ENCODE measurements around the gene ZNF514. TPM values are rescaled to one million over a fixed set of nuclear protein-coding genes. Genes with fewer than 3 reads are reported as not detected.

ZNF514 gene
- total and polyA plus RNA-seq, 2 of the 8 experiments (the other 6 are each of a cell fraction or from before 2014, with no cell fraction given), result 5.3 to 13.3 TPM

DNA sequence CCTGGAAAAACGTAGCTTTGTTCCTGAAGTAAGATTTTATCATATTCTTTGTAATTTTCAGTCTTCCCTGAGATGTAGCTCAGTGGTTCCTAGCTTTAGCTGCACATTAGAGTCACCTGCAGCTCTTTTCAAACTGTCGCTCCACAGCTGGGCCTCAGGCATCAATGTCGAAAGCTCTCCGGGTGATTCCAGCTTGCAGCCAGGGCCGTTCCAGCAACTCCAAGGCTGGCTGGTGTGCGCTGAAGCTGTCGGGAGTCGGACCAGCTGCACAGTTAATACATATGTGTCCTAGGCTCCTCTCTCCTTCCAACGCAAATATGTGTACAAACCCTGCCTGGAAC is 5.4 kb upstream of the ZNF514 start:
- H4K5ac ChIP-seq (ENCODE audit: insufficient read length, low read depth, low read length), result peak overlapping the region; percentile 70
- WGBS, 2 experiments (ENCODE audit: extremely low coverage in 1 of 2, insufficient coverage in 1 of 2, insufficient read length in 1 of 2, insufficient replicate concordance in 2 of 2, low coverage in 1 of 2, low lambda C conversion rate in 2 of 2, missing lambda C conversion rate in 1 of 2), result 7% methylated on average over 9 of the region's 9 CpGs; no CpG with 5 or more reads in 1 of the 2 experiments
- peaks cover 0 to 3% of the 10 kb centered on the region in 2 experiments; a peak in 1 of 4 replicates for H3K79me2 ChIP-seq (ENCODE audit: control insufficient read depth in 1 of 2, insufficient read depth in 2 of 2, low read length in 2 of 2)
- H2BK120ac ChIP-seq (replicated peaks; ENCODE audit: low read depth, low read length), result no peak overlapping the region
- no peak overlapping the region for H2AK5ac ChIP-seq (ENCODE audit: low read depth, low read length)
- H3K14ac ChIP-seq (ENCODE audit: insufficient read length), result no peak overlapping the region
- no peaks in the 10 kb centered on the region for H3K36me3 ChIP-seq (ENCODE audit: control insufficient read depth in 2 of 4, insufficient read depth in 4 of 4, low read length in 3 of 4)
- ChIA-PET POLR2A (ENCODE audit: partially characterized antibody) (interaction anchor here (0.6 to 1.3 kb wide), 4 partner anchors 41 to 76 kb away, joined by 3 to 10 read pairs (median 4); partner anchors contain the start of gene MRPS5), CTCF (ENCODE audit: partially characterized antibody) (interaction anchor here (0.6 to 0.8 kb wide), 2 partner anchors 55 to 88 kb away, joined by 3 read pairs; no protein-coding TSS in a partner anchor)
- TF ChIP-seq TEAD4 (IDR thresholded peaks at IDR 0.05; ENCODE audit: low read depth, low read length) (no peak), SP4 (IDR thresholded peaks at IDR 0.05; ENCODE audit: low read length) (no peak), FOSL1 (IDR thresholded peaks at IDR 0.05; ENCODE audit: insufficient read depth, low read depth, low read length) (no peak), ASH2L (IDR thresholded peaks at IDR 0.05; ENCODE audit: low read length) (no peak), CREB1 (IDR thresholded peaks at IDR 0.05) (no peak)
- TF ChIP-seq, protein P1, sequence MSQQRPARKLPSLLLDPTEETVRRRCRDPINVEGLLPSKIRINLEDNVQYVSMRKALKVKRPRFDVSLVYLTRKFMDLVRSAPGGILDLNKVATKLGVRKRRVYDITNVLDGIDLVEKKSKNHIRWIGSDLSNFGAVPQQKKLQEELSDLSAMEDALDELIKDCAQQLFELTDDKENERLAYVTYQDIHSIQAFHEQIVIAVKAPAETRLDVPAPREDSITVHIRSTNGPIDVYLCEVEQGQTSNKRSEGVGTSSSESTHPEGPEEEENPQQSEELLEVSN (IDR thresholded peaks at IDR 0.05), result no peak
- no peaks in the 10 kb centered on the region; a peak in 1 of 4 replicates for H3K9me3 ChIP-seq (ENCODE audit: insufficient read depth in 2 of 2, low read depth in 1 of 2, low read length in 1 of 2)
- no peak overlapping the region for H3K18ac ChIP-seq (ENCODE audit: extremely low read depth, low read length)
- H3K23me2 ChIP-seq (ENCODE audit: low read depth, low read length), result peaks cover 11% of the 10 kb centered on the region
- no peak overlapping the region for H3K4ac ChIP-seq (replicated peaks; ENCODE audit: insufficient read length, low read depth, low read length)
- no peak overlapping the region for H2BK15ac ChIP-seq (ENCODE audit: low read length)
- DNase-seq (ENCODE audit: low read depth in 1 of 2, low spot score in 2 of 2) (no peak), FAIRE-seq (no peak)
- H3K4me3 ChIP-seq (ENCODE audit: extremely low read depth in 1 of 4, insufficient read depth in 2 of 4, low read depth in 3 of 4, low read length in 4 of 4), result peak overlapping the region; percentile 87 to 100 (median 98)
- peak overlapping the region; percentile 73 to 97 (median 92) for H3K9ac ChIP-seq (replicated peaks in 1 of 4; ENCODE audit: extremely low read depth in 1 of 4, low read depth in 3 of 4, low read length in 3 of 4)
- H3K4me2 ChIP-seq (ENCODE audit: insufficient read depth in 1 of 2, low read depth in 2 of 2, low read length in 2 of 2), result peak overlapping the region; percentile 89 to 93; a peak in 3 of 4 replicates
- H2AFZ ChIP-seq (ENCODE audit: low read length), result peak overlapping the region; percentile 100
- peak overlapping the region; percentile 97 for H3K27ac ChIP-seq (ENCODE audit: low read depth, low read length)
- H2BK5ac ChIP-seq (ENCODE audit: low read depth, low read length), result peak overlapping the region; percentile 81; the same call in 1 of the 2 replicates
- H4K8ac ChIP-seq (ENCODE audit: extremely low read depth, insufficient read depth, low read length), result peak overlapping the region; percentile 99
- H4K91ac ChIP-seq (replicated peaks; ENCODE audit: insufficient read length, low read length), result peak overlapping the region; percentile 82
- no peak overlapping the region for H2BK20ac ChIP-seq (ENCODE audit: low read length)
- no peak overlapping the region; the same call in 1 of the 2 replicates for H2BK12ac ChIP-seq (ENCODE audit: low read depth, low read length)
- no peaks in the 10 kb centered on the region for H3K79me1 ChIP-seq (ENCODE audit: low read depth, low read length)
- peak overlapping the region; percentile 23 for H3K56ac ChIP-seq (replicated peaks; ENCODE audit: insufficient read length, low read depth, low read length)
- no peak overlapping the region for H3K23ac ChIP-seq (ENCODE audit: insufficient read length)
- H3K27me3 ChIP-seq (replicated peaks in 1 of 4; ENCODE audit: control insufficient read depth in 3 of 4, extremely low read depth in 1 of 4, insufficient read depth in 3 of 4, low read length in 3 of 4), result no peaks in the 10 kb centered on the region; a peak in 1 of 7 replicates
- H4K20me1 ChIP-seq (replicated peaks in 1 of 2; ENCODE audit: control insufficient read depth in 1 of 2, insufficient read depth in 2 of 2, low read length in 2 of 2), result no peaks in the 10 kb centered on the region
- H3K4me1 ChIP-seq (replicated peaks in 1 of 4; ENCODE audit: control insufficient read depth in 3 of 4, insufficient read depth in 4 of 4, low read length in 3 of 4), result peaks cover 0 to 2% (median 0%) of the 10 kb centered on the region in 4 experiments; a peak in 2 of 7 replicates

Data from H1 (cell line).